Cardiac fibroblast (primary cell): ENCODE data around the gene GET3.

Experiments
- DNase-seq, 2 donors: peaks; one replicate each; pipeline versions ENCODE4 v3.0.0 to v3.0.0-alpha.2; 2010; ENCODE audit warnings: low read depth in 2 of 2
- H3K4me3 ChIP-seq, 2 donors: replicated peaks in 1 of 2; 1 replicate in 1 of 2; 2 replicates in 1 of 2; pipeline ENCODE4 v1.5.1; 2011; ENCODE audit warnings: low read depth in 2 of 2, low read length in 2 of 2, mild to moderate bottlenecking in 2 of 2, moderate library complexity in 1 of 2
- TF ChIP-seq, protein P1 (sequence below): IDR thresholded peaks from one replicate; pipeline ENCODE4 v1.5.1; 2011; ENCODE audit warnings: low read depth, mild to moderate bottlenecking, low read length, inconsistent platforms

The GET3 gene

DNA sequence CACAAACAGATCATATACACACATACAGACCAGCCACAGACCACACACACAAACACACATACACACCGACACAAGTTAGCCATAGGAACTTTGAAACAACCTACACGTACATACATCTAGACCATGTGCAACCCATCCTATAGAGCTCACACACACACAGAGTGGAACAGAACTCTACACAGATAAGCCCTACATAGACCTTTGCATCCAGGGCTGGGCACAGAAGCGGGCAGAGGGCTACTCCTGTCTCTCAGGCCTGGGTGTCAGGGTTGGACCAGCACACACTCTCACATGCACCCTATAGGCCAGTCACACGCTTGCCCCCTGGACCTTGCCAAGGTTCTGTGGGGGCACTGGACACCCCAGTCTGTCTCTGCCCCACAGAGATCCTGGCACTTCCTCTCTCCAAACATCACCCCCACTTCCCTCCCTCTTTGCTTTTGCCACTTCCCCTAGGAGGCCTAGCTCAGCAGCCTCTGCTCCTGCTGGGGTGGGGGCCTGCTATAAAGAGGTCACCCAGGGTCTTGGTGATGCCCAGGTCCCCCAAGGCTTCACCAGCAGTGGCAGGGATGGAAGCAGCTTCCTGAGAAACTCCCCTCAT lies 48.2 kb downstream of the GET3 start:
- TF ChIP-seq, protein P1, sequence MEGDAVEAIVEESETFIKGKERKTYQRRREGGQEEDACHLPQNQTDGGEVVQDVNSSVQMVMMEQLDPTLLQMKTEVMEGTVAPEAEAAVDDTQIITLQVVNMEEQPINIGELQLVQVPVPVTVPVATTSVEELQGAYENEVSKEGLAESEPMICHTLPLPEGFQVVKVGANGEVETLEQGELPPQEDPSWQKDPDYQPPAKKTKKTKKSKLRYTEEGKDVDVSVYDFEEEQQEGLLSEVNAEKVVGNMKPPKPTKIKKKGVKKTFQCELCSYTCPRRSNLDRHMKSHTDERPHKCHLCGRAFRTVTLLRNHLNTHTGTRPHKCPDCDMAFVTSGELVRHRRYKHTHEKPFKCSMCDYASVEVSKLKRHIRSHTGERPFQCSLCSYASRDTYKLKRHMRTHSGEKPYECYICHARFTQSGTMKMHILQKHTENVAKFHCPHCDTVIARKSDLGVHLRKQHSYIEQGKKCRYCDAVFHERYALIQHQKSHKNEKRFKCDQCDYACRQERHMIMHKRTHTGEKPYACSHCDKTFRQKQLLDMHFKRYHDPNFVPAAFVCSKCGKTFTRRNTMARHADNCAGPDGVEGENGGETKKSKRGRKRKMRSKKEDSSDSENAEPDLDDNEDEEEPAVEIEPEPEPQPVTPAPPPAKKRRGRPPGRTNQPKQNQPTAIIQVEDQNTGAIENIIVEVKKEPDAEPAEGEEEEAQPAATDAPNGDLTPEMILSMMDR, result no peak
- H3K4me3 ChIP-seq, result no peak overlapping the region
- no peak for DNase-seq

GRCh38 chr19:12786141-12786870 lies 49.0 kb downstream of the GET3 start:
- TF ChIP-seq, protein P1, result no peak
- no peak overlapping the region for H3K4me3 ChIP-seq
- no peak for DNase-seq

- DNase-seq, result no peak
- H3K4me3 ChIP-seq, result no peak overlapping the region
- TF ChIP-seq, protein P1, result no peak
These were observed 49.7 kb downstream of the GET3 start for GRCh38 chr19:12786952-12787351.

GRCh38 chr19:12787458-12787857 lies 50.2 kb downstream of the GET3 start:
- no peak for DNase-seq
- TF ChIP-seq, protein P1, result no peak
- no peak overlapping the region for H3K4me3 ChIP-seq

DNA sequence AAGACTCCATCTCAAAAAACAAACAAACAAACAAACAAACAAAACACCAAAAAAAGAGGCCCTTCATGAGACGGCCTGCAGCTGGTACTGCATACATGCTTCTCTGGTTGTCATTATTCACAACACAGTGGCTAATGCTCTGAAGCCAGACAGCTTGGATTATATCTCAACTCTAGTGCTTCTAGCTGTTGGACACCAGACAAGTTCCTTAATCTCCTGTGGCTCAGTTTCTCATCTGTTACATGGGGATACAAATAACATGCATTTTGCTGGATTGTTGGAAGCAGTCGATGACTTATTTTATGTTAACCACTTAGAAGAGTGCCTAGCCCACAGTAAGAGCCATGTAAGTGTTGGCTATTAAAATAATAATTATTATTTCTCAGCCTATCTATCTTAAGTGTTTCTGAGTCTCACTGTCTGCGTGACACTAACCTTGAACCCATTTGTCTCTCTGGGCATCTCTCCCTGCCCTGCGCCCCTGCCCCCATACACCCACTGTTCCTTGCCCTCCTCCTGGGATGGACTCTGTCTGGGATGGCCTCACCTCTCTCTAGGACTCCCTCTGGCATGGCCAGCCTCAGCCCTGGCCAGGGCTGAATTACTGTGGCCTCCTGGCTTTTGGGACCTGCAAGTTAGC lies 50.9 kb downstream of the GET3 start:
- no peak overlapping the region for H3K4me3 ChIP-seq
- TF ChIP-seq, protein P1, result no peak
- no peak for DNase-seq

GRCh38 chr19:12788682-12789097 lies 51.4 kb downstream of the GET3 start:
- TF ChIP-seq, protein P1, result no peak
- DNase-seq, result peak; percentile 81 to 83
- peak overlapping the region; percentile 33 to 47 for H3K4me3 ChIP-seq
